ENCODE measurements around the gene TRIM47.

The TRIM47 gene

DNA sequence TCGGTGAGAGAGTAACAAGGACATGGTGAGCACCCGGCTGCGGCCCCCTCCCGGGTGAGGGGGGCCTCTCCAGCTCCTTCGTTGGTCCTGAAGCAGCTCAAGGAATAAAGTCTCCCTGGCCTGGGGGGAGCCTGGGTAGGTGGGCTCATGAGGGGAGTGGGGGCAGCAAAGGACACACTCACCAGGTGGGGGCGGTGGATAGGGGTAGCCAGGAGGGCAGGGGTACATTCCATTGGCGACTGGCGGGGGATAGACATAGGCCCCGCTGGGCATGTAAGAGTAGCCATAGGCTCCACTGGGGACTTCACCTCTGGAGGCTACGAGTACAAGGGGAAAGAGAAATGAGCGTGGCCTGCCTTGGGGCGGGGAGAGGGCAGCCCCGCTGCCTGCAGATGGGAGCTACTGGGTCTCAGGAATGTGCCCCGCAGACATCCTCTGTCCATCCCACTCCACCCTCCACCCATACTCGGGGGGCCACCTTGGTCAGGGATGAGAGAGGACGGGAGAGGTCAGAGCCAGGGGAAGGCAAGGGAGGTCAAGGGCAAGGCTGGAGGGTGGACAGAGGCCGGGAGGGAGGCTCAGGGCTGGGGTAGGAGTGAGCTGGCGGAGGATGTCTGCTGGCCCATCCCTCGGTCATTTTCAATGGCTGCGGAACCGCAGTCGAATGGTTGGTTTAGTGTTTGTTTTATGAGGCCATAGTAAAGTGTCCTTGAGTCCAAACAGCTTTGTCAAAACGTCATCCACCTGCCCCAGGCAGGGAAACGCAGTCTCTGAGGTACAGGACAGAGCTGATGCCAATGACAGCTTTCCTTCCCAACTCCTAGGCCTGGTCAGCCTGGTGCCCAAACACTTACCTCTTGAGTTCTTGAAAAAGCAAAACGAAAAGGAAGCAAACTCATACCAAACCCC is 30.5 kb downstream of the TRIM47 start:
- no peak for DNase-seq (ENCODE audit: low read depth in 2 of 3, low spot score in 1 of 3)

DNA sequence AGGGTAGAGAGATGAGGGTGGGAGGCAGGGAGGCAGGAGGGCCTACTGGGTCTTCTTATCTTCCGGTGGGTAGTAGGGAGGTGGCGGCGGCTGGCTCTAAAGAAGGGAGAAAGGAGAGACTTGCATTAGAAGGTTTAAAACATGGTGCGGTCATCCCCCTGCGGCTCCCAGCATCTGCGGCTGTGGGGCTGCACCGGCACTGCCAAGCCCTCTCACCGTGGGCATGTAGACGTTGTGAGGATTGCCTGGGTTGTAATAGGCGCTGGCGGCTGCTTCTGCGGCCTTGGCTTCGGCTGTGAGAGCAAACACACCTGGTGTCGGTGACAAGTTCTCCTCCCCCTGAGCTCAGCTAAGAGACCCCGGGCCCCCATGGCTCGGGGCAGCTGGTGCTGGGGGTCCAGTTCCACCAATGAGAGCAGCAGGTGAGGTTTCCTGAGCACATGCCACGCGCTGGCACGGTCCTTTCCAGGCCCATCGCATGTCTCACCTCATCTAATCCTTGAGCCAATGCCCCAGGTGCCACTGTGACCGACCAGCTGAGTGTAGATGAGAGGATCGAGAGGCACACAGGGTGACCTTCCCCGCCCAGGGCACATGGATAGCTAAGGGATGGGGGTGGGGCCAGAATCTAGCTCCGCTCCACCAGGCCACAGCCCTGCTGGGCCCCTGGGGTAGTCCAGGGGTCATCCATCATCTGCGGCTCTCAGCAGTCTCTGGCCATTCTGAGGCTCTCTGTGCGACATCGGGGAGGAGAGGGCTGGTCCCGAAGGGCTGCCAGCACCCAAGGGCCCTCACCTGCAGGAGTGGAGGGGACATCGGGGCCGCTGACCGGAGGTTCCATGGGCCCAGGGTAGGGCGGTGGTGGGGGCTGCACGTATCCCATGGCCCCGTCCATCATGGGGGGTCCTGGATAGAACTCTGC is 31.4 kb downstream of the TRIM47 start:
- no peak for DNase-seq (ENCODE audit: low read depth in 2 of 3, low spot score in 1 of 3)

DNA sequence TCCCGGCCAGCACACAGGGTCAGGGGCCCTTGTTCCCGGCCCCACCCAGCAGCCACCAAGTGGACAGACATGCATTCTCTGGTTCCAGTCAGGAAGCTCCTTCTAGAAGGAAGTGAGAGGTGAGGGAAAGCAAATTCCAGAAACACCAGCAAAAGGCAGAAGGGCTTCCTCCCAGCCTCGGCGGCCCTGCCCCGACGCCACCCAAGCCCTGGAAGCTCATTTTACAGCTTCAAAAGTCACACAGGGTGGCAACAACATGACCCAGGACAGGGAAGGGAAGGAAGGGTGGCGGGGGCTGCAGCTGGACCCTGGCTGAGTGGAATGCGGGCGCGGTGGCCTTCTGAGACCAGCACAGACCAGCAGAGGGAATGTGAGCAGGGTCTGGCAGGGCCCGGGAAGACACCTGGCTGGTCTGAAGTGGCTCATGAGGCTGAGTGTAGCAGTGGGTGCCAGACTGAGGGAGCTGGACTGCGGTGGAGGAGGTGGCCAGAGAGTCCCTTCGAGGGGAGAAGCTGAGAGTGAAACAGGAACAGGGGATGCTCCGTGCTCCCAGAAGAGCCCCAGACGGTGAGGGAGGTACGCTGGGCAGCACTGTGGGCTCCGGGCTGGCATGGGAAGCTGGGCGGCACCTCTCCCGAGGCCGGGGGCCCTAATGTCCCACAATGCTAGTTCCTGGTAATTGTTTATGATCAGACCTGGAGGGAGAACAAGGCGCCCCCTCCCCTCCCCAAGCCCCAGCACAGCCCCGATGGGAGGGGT is 32.3 kb downstream of the TRIM47 start:
- DNase-seq (ENCODE audit: low read depth in 2 of 3, low spot score in 1 of 3) = no peak

DNA sequence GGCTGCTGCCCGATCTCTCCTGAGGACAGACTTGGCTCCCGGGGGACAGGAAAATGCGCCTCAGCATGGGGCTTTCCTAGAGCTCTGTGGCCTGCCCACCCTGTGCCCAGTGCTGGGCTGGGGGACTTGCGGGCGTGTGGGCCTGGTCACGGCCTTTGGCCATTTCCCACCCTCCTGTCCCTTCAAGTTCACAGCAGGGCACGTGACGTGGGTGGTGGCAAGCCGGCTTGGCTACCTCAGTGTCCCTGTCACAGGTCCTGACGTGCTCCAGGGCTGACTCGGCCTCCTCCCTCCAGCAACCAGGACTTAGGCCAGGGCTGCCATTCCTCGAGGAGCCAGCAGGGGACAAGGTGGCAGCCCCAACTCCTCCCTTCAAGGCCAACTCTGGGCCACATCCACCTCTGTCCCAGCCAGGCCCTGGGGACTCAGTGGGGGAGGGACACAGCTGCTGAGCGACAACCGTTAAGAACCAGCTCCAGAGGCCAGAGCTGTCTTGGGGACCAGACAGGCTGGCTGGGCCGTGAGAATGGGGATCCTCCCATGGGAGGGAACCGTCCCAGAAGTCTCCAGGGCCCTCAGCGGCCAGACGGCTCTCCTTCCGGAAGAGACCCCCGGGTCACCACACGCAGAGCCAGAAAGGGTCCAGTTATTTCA is 33.2 kb downstream of the TRIM47 start:
- DNase-seq (ENCODE audit: low read depth in 2 of 3, low spot score in 1 of 3) = peak; percentile 62 to 68 (median 64)

DNA sequence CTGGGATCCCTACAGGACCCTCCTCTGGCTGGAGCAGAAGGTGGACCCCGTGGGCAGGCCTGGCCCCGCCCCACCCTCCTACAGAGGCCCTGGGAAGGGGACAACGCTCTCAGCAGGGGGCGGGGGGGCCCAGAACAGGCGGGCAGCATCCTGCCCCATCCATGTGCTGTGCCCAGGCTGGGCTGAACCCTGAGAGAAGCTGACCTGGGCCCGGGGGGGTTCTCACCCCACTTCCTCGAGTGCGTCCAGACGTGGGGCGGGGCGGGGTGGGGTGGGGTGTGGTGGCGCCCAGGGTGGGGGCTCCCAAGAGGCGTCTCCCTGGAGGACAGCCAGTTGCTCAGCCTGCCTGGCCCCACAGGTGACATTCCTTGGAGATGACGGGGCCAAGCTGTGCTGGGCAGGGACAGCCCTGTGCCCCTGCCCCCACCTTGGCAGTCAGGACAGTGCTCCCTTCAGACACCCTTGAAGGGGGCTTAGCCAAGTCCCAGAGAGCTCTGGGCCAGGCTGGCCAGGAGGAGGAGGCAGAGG is 33.8 kb downstream of the TRIM47 start:
- no peak for DNase-seq (ENCODE audit: low read depth in 2 of 3, low spot score in 1 of 3)

DNA sequence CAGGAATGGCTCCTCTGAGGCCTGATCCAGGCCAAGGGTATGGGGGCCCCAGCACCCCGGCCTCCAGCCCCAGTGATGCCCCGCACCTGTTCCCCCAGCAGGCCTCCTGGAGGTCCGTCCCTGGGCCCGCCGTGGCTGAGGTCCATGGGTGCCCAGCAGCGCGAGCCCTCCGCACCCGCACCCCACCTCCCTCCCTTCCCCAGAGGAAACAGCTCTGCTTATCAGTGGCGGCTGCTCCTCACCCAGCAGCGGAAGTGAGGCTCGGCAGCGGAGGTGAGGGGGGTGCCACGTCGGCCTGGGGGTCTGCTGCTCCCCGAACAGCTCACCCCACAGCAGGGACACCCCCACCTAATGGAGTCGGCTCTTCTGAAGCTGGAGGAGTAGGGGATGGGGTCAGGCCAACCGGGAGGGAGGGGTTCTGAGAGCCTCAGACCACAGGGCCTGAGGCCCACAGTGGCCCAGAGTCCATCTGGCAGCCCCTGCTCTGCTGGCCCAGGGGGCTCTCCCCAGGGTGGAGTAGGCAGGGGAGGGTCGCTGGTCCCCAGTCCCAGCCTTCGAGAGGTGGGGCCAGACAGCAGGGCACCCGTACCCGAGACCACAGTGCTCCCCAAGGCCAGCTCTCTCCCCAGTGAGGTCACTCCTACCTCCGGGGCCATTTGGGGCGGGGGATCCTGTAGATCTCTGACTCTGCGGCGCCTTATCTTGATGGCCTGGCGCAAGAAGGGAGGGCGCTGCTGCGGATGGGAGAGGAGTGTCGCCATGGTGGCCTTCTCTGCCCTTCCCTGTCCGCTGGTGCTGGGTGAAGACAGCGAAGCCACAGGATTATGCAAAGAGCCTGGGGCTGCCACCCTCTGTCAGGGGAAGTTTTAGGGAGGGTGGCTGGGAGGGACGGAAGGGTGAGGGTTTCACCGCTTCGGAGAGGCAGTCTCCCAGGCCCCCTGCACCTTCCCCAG is 34.5 kb downstream of the TRIM47 start, which contains the start of gene UNC13D:
UNC13D (minus strand) TSS at position 828 of the 953 bp plus-strand sequence; CDS start at position 761, 67 bp downstream.
- DNase-seq (ENCODE audit: low read depth in 2 of 3, low spot score in 1 of 3) = no peak

DNA sequence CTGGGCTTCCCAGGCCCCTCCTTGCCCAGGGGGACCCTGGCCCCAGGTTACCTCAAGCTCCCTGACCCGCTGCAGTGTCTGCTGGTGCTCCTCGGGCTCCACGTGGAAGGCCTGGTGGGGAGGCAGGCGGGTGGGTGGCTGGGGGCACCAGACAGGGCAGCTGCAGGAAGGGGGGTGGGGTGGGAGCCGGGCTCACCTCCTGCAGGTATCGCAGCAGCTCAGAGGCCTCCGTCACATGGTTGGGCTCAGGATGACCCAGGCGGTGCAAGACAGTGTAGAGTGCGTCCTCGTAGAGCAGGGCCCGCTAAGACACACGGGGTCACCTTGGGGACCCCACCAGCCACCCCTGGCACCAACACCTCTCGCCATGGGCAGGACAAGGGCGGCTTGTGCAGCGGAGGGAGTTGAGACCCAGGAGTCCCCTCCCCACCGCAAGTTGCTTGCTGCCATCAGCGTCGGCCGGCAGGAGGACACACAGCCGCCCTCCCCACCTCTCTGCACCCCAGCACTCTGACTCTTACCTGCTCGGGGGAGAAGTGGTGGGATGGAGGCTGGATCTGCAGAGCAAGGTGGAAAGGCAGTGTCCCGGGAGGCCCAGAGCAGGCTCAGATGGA is 35.3 kb downstream of the TRIM47 start:
- DNase-seq (ENCODE audit: low read depth in 2 of 3, low spot score in 1 of 3) = no peak

DNA sequence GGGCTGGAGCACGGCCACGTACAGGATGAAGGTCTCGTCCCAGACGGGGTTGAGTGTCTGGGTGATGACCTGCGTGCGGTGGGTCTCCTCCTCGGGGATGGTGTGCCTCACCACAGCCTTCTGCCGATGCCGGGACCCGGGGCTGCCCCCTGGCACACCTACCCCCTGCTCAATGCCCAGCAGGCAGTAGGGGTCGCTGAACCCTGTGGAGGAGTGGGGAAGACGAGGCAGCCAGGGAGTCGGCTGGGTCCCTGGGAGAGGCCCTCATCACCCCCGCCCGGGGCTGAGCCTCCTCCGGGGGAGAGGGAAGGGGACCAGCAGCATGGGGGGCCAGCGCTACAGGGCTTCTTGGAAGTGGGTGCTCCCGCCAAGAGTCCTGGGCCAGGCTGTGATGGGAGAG is 36.0 kb downstream of the TRIM47 start:
- DNase-seq (ENCODE audit: low read depth in 2 of 3, low spot score in 1 of 3) = no peak

DNA sequence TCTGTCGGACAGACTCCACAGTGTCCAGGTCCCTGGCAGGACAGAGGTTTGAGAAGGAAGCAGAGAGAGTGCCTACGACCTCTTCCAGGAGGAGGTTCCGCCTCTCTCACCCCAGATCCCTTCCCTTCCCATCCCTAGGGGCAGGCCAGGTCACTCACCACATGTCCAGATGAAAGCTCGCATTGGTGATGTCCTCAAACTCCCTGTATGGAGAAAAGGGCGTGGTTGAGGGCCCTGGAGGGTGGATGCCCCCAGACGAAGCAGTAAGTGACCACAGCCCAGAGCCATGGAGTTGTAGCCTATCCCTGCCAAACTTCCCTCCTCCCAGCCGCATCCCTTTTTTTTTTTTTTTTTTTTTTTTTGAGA is 37.6 kb downstream of the TRIM47 start:
- DNase-seq (ENCODE audit: low read depth in 2 of 3, low spot score in 1 of 3) = no peak

DNA sequence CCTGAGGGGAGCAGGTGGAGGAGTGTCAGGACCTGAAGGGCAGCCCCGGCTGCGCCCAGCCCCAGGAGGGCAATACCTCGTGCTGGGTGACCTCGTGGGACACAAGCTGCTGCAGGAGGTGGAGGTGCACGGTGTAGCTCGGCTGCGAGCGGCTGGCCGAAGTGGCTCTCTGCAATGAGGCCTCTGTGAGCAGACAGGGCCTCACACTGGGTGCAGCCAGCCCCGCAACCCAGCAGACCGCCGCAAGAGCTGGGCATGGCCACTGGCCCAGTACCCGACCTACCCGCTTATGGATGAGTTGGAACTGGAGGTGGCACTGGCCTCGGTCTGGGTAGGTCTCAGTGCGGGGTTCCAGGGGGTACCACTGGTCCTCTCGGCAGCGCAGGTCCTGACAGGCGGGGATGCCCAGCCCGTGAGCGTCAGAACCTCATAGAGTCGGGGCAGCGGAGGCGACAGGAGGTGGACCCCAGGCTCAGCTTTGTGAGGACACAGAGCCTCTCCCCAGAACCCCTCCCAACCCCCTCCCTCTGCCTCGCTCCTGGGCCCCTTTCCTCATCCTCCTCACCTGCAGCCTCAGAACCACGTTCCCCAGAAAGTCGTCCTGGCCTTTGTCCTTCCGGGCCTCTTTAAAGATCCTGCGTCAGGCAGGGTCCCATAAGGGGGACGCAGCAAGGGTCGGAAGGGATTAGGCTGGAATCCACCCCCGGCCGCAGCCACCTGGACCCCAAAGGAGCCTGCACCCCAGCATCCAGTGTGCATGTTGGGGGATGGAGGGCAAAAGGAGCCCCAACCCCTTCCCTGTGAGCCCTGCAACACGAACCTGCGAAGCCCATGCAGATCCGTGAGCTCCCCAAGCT is 38.2 kb downstream of the TRIM47 start:
- DNase-seq (ENCODE audit: low read depth in 2 of 3, low spot score in 1 of 3) = no peak

DNA sequence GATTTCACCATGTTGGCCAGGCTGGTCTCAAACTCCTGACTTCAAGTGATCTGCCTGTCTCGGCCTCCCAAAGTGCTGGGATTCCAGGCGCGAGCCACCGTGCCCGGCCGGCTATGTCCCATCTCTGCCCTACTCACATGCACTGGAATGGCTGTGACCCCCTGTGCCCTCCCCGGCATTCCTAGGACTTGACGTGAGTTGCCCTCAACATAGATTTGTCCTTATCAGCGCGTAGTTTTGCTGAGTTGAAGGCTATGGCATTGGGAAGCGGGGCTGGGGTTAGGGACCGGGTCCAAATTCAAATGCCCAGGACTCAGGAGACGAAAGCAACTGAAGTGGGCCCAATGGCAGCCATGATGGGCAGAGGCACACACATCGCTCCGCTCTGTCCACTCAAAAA is 40.0 kb downstream of the TRIM47 start:
- DNase-seq (ENCODE audit: low read depth in 2 of 3, low spot score in 1 of 3) = no peak

DNA sequence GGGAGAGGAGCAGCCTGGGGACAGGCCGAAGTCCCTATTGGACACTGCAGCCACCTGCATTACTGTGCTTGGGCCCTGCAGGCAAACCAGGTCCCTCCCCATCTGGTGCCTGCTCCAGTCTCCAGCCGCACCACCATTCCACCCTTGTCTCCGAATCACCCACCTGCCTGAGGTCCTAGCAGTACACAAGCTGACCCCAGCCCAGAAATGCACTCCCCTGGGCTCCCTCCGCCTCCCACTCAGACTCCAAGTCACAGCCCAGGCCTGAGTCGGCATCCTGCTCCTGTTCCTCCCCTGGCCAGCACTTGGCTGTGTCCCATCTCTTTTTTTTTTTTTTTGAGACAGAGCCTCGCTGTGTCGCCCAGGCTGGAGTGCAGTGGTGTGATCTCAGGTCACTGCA is 40.5 kb downstream of the TRIM47 start:
- no peak for DNase-seq (ENCODE audit: low read depth in 2 of 3, low spot score in 1 of 3)

DNA sequence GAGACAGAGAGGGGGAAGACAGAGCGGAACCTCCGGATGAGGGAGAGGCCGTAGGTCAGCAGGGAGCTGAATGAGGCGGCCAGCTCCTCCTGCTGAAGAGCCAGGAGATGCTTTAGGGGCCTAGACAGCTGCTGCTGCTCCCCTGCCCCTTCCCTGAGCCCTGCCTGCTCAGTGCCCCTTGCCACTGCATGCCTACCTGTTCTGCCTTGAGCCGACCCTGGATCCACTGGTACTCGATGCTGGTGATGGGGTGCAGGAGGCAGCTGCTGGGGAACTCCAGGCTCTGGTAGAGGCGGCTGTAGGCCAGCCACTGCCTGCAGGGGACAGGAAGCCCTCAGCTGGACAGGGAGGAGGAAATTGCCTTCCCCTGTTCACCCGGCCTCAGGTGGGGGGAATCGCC is 41.8 kb downstream of the TRIM47 start:
- no peak for DNase-seq (ENCODE audit: low read depth in 2 of 3, low spot score in 1 of 3)

DNA sequence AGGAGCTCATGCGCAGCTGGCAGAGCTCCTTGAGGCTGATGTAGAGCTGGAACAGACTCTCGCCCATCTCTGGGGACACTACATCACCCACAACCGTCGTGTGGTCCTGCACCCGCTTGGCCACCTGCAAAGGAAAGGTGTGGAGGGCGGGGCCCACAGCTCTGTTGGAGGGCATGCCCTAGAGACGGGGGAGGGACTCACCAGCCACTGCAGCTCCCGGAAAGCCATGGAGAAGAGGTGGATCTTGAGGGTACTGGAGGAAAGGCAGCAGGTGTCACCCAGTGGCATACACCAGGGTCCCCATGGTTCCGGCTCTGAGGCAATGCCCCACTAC is 42.8 kb downstream of the TRIM47 start:
- DNase-seq (ENCODE audit: low read depth in 2 of 3, low spot score in 1 of 3) = no peak

DNA sequence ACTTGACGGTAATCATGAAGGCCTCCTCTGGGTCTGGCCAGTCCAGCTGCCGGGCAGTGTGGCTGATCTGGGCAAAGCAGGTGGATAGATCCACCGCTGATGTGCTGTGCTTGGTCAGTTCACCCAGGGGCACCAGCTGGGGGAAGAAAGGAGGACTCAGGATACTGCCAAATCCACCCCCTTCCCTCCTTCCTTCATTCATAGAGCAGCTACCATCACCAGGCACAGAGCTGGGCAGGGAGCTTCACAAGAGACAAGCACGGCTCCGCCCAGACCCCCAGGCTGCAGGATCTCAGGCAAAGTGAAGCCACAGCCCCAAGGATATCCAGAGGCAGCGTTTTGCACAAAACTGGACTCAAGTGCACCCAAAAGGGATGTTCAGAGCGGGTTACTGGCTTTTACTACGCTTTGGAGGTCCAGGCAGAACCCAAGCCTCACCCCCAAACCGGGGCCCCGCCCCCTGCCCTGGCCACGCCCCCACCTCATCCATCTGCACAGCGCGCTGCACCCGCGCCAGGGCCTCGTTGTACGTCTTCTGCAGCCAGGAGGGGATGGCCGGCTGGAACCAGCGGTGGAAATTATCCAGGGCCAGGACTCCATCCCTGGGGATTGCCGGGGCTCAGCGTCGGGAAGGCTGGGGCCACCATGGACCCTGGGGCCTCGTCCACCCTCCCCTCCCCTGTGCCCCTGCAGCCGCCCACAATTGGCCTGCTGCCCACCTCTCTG is 43.3 kb downstream of the TRIM47 start:
- no peak for DNase-seq (ENCODE audit: low read depth in 2 of 3, low spot score in 1 of 3)

DNA sequence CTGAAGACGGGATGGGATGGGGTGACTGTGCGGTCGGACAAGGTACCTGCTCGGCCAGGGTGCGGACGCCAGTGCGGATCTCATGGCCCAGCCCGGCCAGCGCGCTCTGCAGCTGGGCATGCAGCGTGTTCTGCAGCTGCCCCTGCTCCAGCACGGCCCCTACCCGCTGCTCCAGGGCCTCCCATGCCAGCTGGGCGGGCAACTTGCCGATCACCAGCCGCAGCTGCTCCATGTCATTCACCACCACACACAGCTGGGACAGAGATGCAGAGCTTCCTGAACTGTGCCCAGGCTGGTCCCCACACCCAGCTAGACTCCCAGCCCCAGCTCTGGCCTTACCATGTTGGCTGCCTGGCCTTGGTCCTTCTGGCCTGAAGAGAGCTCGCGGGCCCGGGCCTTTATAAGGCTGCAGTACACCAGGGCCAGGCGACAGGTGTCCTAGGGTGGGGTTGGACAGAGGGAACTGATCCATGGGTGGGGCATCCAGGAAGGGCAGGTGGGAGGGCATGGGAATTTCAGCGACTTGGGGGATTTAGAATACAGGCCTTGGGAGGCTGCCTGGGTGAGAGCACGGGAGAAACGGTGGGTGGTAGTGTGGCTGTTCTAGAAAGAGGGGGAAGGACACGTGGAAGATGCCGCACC is 44.0 kb downstream of the TRIM47 start:
- DNase-seq (ENCODE audit: low read depth in 2 of 3, low spot score in 1 of 3) = no peak
